Choroid plexus epithelial cell (primary cell): ENCODE results near the gene OSBPL8.
A peak's percentile ranks its signal among the peaks of the same experiment; 100 is the strongest.
"Not testable (repeated sequence)": the region's sequence is repeated elsewhere in the genome, so short reads cannot be mapped to it uniquely, and the experiment has no call there.

ENCODE experiments used
- DNase-seq: peaks from one replicate; pipeline ENCODE4 v3.0.0-alpha.2; 2010; ENCODE audit warnings: low read depth
- H3K4me3 ChIP-seq: 2 replicates; pipeline ENCODE4 v1.5.1; 2011; ENCODE audit warnings: low read depth, mild to moderate bottlenecking, control low read depth, low read length, moderate library complexity
- TF ChIP-seq, protein P1 (sequence below): conservative IDR thresholded peaks from 2 replicates; pipeline ENCODE4 v1.5.1; 2011; ENCODE audit warnings: low read depth, mild to moderate bottlenecking, control low read depth, inconsistent platforms, low read length, moderate library complexity

OSBPL8 gene

GRCh38 chr12:76341436-76342030 lies 218.0 kb downstream of the OSBPL8 start:
- DNase-seq, result peak; percentile 49
- TF ChIP-seq, protein P1, sequence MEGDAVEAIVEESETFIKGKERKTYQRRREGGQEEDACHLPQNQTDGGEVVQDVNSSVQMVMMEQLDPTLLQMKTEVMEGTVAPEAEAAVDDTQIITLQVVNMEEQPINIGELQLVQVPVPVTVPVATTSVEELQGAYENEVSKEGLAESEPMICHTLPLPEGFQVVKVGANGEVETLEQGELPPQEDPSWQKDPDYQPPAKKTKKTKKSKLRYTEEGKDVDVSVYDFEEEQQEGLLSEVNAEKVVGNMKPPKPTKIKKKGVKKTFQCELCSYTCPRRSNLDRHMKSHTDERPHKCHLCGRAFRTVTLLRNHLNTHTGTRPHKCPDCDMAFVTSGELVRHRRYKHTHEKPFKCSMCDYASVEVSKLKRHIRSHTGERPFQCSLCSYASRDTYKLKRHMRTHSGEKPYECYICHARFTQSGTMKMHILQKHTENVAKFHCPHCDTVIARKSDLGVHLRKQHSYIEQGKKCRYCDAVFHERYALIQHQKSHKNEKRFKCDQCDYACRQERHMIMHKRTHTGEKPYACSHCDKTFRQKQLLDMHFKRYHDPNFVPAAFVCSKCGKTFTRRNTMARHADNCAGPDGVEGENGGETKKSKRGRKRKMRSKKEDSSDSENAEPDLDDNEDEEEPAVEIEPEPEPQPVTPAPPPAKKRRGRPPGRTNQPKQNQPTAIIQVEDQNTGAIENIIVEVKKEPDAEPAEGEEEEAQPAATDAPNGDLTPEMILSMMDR, result no peak
- H3K4me3 ChIP-seq, result no peak overlapping the region

GRCh38 chr12:76340680-76341435 lies 218.7 kb downstream of the OSBPL8 start:
- DNase-seq, result peak; percentile 40

GRCh38 chr12:76337583-76337982 lies 222.0 kb downstream of the OSBPL8 start:
- peak; percentile 88 for DNase-seq
- no peak overlapping the region for H3K4me3 ChIP-seq
- TF ChIP-seq, protein P1, result no peak

More at GRCh38 chr12:76340680-76341435, 218.7 kb downstream of the OSBPL8 start:
- H3K4me3 ChIP-seq, result no peak overlapping the region
- TF ChIP-seq, protein P1, result no peak

DNA sequence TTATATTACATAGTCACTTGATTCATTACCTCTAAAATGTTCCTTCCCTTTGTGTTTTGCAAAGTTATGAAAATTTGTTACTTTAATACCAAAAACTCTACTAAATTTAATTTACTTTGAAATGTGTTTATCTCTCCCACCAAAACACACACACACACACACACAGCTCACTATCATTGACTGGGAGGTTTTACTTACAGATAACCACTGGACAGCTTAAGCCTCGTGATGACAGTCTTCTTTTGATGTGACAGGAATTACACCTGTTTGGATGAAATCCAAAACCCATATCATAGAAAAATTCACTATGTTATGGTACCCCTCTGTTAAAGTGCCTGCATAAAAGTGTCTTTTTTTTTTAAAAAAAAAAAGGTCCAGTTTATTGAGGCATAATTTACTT lies 227.0 kb downstream of the OSBPL8 start:
- H3K4me3 ChIP-seq, result no peak overlapping the region
- TF ChIP-seq, protein P1, result no peak
- no peak for DNase-seq

DNA sequence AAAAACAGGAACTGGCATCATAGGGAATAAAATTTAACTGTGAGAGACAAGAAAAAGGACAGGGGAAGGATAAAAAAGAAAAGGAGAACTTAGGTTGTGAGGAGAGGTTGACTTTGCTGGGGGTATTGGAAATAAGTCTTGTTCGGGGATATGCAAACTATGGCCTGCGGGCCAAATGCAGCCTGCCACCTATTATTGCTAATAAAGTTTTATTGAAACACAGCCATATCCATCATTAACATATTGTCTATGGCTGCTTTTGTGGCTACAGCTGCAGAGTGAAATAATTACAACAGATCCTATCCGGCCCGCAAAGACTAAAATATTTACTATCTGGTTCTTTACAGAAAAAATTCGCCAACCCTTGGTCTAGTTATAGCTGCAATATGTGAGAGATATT lies 230.0 kb downstream of the OSBPL8 start:
- TF ChIP-seq, protein P1, result no peak
- no peak for DNase-seq

GRCh38 chr12:76329159-76329558 lies 230.4 kb downstream of the OSBPL8 start:
- DNase-seq, result peak; percentile 76
- TF ChIP-seq, protein P1, result no peak
- no peak overlapping the region for H3K4me3 ChIP-seq

More for the DNA sequence above, 230.0 kb downstream of the OSBPL8 start:
- H3K4me3 ChIP-seq, result no peak overlapping the region

- not testable (repeated sequence) for H3K4me3 ChIP-seq
Measured at GRCh38 chr12:76319595-76320319, 239.8 kb downstream of the OSBPL8 start.

More at GRCh38 chr12:76319595-76320319, 239.8 kb downstream of the OSBPL8 start:
- not testable (repeated sequence) for DNase-seq
